Right lobe of liver (tissue), 6 donors: ENCODE measurements around the gene DNER. TPM values are rescaled to one million over a fixed set of nuclear protein-coding genes. Genes with fewer than 3 reads are reported as not detected.

Source experiments
- ATAC-seq, 4 donors: fragments of 200-7000 bp; cut with Tn5 transposase; one replicate each; pipeline ENCODE4 v1.9.1; 2020; ENCODE audit warnings: mild to moderate bottlenecking in 4 of 4, moderate library complexity in 4 of 4
- DNase-seq, 3 donors: peaks; one replicate each; pipeline ENCODE4 v3.0.0-alpha.2; 2020
- H3K27ac ChIP-seq, 3 donors: fragments of 200-600 bp; one replicate each; pipeline ENCODE4 v1.8.0; 2022
- H3K27me3 ChIP-seq, 2 donors: fragments of 200-600 bp; one replicate each; pipeline ENCODE4 v1.8.0; 2022
- H3K36me3 ChIP-seq, 4 donors: fragments of 200-600 bp; sonication (generic) in 1 of 4; one replicate each; pipeline versions ENCODE4 v1.5.1 to v1.8.0; 2017 to 2022; ENCODE audit warnings: control low read depth in 1 of 4
- H3K4me1 ChIP-seq, 4 donors: fragments of 200-600 bp; sonication (generic) in 1 of 4; one replicate each; pipeline versions ENCODE4 v1.5.1 to v1.8.0; 2017 to 2022; ENCODE audit warnings: control low read depth in 1 of 4
- H3K4me3 ChIP-seq, 3 donors: fragments of 200-600 bp; one replicate each; pipeline ENCODE4 v1.8.0; 2022
- H3K9me3 ChIP-seq, 4 donors: fragments of 200-600 bp; sonication (generic) in 1 of 4; one replicate each; pipeline versions ENCODE4 v1.5.1 to v1.8.0; 2017 to 2022; ENCODE audit warnings: control low read depth in 1 of 4
- POLR2A ChIP-seq: fragments of 450-650 bp; IDR thresholded peaks from one replicate; pipeline ENCODE4 v1.6.1; 2017; ENCODE audit warnings: antibody characterized with exemption, mild to moderate bottlenecking
- WGBS: methylation state at CpG from one replicate; pipeline ENCODE4 v1.1.6; 2018; ENCODE audit warnings: low coverage, low lambda C conversion rate; ENCODE audit not compliant: insufficient coverage; ENCODE audit errors: missing lambda C conversion rate; 5-methylcytosine and 5-hydroxymethylcytosine counted together
- intact Hi-C, 2 donors: fragments of 100-400 bp; cut with DNase I; formaldehyde crosslinking; loops; one replicate each; pipeline versions ENCODE4 v1.11.2 to v1.14.1; 2022
- total RNA-seq, 6 experiments: library from RNA; depleted of rRNA in 2 of 6; stranded (reverse); fragments of >200 nt in 2 of 6; fragmentation: NEBNext Ultra II Directional in 3 of 6; extraction: Animal tissue kit (Norgen Biotek cat#: 25700) in 3 of 6; gene quantifications; one replicate each; pipeline versions ENCODE4 v1.1.0 to v1.2.4, GENCODE V29; 2016 to 2023
- TF ChIP-seq, protein P1 (sequence below), 4 donors: fragments of 200-600 bp in 3 of 4; fragments of 450-650 bp in 1 of 4; IDR thresholded peaks; one replicate each; pipeline versions ENCODE4 v1.5.1 to v1.8.0; 2016 to 2022; ENCODE audit warnings: antibody characterized with exemption in 4 of 4, mild to moderate bottlenecking in 2 of 4
- donor health status: DM: no; HTN: yes; CAD: no.
- donor health status: DM: no; HTN: no; CAD: no.
- donor health status: DM: no; HTN: no; CAD: no.
- donor health status: DM: no; HTN: yes; CAD: no.
- donor health status: DM: no; HTN: yes; CAD: no.

DNER gene
- total RNA-seq, 6 experiments from 2014 or later: 0.13 TPM; not detected in 5

DNA sequence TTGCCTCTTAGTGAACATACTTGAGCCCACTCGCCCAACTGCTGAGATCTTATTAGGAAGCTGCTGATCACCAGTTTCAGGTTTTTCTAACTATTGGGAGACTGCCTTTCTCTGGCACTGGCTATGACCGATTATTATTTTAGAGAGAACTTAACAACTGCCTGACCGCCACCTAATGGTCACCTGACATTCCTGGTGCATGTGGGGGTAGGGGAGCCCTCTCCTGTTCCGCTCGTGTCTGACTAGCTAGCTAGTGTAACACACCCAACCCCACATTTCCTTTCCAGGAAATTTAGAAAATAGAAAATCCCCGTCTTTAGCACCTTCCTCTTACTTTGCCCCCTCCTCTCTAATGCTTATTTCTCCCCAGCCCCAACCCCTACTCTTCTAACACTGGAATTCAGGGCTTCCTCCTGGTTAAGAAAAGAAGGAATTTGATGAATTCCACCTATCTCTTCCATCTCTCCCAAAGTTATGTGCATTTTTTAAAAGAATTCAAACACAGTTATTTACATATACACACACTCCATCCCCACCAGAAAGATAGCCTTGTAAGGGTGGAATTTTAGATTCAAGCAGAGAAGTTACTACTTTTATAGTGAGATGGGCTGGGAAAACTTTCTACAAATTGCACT lies 19.4 kb upstream of the DNER start:
- TF ChIP-seq, protein P1, sequence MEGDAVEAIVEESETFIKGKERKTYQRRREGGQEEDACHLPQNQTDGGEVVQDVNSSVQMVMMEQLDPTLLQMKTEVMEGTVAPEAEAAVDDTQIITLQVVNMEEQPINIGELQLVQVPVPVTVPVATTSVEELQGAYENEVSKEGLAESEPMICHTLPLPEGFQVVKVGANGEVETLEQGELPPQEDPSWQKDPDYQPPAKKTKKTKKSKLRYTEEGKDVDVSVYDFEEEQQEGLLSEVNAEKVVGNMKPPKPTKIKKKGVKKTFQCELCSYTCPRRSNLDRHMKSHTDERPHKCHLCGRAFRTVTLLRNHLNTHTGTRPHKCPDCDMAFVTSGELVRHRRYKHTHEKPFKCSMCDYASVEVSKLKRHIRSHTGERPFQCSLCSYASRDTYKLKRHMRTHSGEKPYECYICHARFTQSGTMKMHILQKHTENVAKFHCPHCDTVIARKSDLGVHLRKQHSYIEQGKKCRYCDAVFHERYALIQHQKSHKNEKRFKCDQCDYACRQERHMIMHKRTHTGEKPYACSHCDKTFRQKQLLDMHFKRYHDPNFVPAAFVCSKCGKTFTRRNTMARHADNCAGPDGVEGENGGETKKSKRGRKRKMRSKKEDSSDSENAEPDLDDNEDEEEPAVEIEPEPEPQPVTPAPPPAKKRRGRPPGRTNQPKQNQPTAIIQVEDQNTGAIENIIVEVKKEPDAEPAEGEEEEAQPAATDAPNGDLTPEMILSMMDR (IDR thresholded peaks at IDR 0.05): no peak
- no peak for TF ChIP-seq POLR2A
- DNase-seq (no peak), ATAC-seq (no peak)
- Histone ChIP-seq H3K4me1 (no peaks in the 10 kb centered on the region), H3K27ac (no peak overlapping the region), H3K9me3 (no peaks in the 10 kb centered on the region), H3K27me3 (no peaks in the 10 kb centered on the region), H3K36me3 (no peaks in the 10 kb centered on the region), H3K4me3 (no peak overlapping the region)
- intact Hi-C loops: no loop called here
- WGBS: 72% methylated on average over 6 of the region's 6 CpGs

DNA sequence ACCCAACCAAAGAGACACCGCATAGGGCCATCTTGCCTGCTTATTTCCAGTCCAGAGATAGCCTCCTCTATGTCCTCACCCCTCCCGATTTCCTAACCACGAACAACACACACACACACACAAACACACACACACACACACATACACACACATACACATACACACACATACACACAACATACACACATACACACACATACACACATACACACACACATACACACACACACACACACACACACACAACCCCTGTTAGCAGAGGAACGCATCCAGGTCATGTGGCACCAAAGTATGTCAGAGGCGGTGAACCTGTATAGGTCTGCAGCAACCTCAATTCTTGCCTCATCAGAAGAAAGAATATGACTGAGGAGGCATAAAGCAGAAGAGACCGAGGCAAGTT lies 18.5 kb upstream of the DNER start:
- no peaks in the 10 kb centered on the region for H3K4me1 ChIP-seq
- no peak overlapping the region for H3K4me3 ChIP-seq
- no peak for ATAC-seq
- WGBS: 94% methylated on average over 5 of the region's 6 CpGs
- intact Hi-C loops: no loop called here
- H3K27me3 ChIP-seq: no peaks in the 10 kb centered on the region
- H3K27ac ChIP-seq: no peak overlapping the region
- DNase-seq: no peak
- H3K9me3 ChIP-seq: no peaks in the 10 kb centered on the region
- no peaks in the 10 kb centered on the region for H3K36me3 ChIP-seq
- TF ChIP-seq POLR2A: no peak
- TF ChIP-seq, protein P1 (IDR thresholded peaks at IDR 0.05): no peak

DNA sequence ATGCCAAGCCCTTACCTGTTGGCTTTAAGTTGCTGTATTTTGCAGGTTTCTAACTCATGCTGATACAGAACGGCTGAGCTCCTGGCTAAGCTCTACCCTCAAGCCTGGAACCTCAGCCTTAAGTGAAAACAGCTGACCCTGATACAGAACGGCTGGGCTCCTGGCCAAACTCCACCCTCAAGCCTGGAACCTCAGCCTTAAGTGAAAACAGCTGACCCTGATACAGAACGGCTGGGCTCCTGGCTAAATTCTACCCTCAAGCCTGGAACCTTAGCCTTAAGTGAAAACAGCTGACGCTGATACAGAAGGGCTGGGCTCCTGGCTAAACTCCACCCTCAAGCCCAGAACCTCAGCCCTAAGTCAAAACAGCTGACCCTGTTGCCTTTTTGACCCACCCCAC lies 17.6 kb upstream of the DNER start:
- H3K27me3 ChIP-seq: no peaks in the 10 kb centered on the region
- H3K9me3 ChIP-seq: no peaks in the 10 kb centered on the region
- TF ChIP-seq, protein P1 (IDR thresholded peaks at IDR 0.05): no peak
- no peak for TF ChIP-seq POLR2A
- no peaks in the 10 kb centered on the region for H3K4me1 ChIP-seq
- H3K4me3 ChIP-seq: no peak overlapping the region
- intact Hi-C loops: no loop called here
- DNase-seq (peak in 1 of 3 donors; percentile 21), ATAC-seq (peak in 1 of 4 donors; percentile 34)
- 13% methylated on average over 3 of the region's 4 CpGs for WGBS
- H3K27ac ChIP-seq: no peak overlapping the region
- no peaks in the 10 kb centered on the region for H3K36me3 ChIP-seq

DNA sequence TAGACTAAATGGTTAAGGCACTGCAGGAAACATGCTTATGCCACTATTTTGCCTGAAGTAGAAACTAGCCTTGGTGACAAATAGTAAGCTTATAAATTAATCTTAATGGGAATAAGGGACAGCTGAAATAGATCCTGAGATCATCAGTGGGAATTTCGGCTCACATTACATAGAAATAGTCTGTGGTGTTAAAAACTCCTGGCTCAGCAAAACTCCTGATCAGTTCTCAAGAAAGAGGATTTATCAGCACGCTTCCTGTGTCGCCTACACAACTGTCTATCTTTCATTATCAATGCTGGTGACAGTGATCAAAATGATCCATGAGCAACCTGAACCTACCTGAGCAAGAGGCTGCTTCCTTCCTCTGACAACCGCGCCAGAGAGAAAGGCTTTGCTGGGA lies 17.0 kb upstream of the DNER start:
- H3K27ac ChIP-seq: no peak overlapping the region
- DNase-seq: no peak
- no peaks in the 10 kb centered on the region for H3K4me1 ChIP-seq
- 92% methylated on average over 5 of the region's 5 CpGs for WGBS
- intact Hi-C loops: no loop called here
- H3K9me3 ChIP-seq: no peaks in the 10 kb centered on the region
- ATAC-seq: no peak
- TF ChIP-seq, protein P1 (IDR thresholded peaks at IDR 0.05): no peak
- TF ChIP-seq POLR2A: no peak
- no peak overlapping the region for H3K4me3 ChIP-seq
- H3K36me3 ChIP-seq: no peaks in the 10 kb centered on the region
- H3K27me3 ChIP-seq: no peaks in the 10 kb centered on the region

DNA sequence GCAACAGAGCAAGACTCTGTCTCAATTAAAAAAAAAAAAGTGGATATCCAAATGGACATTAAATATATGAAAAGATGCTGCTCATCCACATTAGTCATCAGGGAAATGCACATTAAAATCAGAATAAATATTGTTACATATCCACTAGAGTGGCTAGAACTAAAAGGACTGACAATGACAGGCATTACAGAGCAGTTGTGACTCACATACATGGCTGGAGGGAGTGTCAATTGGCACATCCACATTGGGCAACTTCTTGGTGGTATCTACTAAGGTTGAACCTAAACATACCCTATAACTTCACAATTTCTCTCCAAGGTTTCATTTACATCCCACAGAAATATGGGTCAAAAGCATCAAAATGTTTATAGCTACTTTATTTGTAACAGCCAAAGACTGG lies 14.0 kb upstream of the DNER start:
- H3K4me1 ChIP-seq: no peaks in the 10 kb centered on the region
- intact Hi-C loops: no loop called here
- no peaks in the 10 kb centered on the region for H3K27me3 ChIP-seq
- H3K9me3 ChIP-seq: no peaks in the 10 kb centered on the region
- no peak for TF ChIP-seq POLR2A
- TF ChIP-seq, protein P1 (IDR thresholded peaks at IDR 0.05): no peak
- H3K4me3 ChIP-seq: no peak overlapping the region
- ATAC-seq (no peak), DNase-seq (no peak)
- no peak overlapping the region for H3K27ac ChIP-seq
- no peaks in the 10 kb centered on the region for H3K36me3 ChIP-seq
